SH-SY5Y (cell line): ENCODE data around the gene NOG.

ENCODE experiments used
- GATA2 ChIP-seq: IDR thresholded peaks from 2 replicates; pipeline ENCODE4 v1.6.1; 2011; ENCODE audit warnings: mild to moderate bottlenecking, low read depth, low read length
- GATA3 ChIP-seq: IDR thresholded peaks from 2 replicates; pipeline ENCODE4 v1.6.1; 2011; ENCODE audit warnings: low read depth, mild to moderate bottlenecking, low read length, moderate library complexity

GRCh38 chr17:56624912-56625311 lies 31.4 kb downstream of the NOG start:
- no peak for TF ChIP-seq GATA2
- no peak for TF ChIP-seq GATA3
